GM12891 (cell line): ENCODE measurements around the gene EYS.

ENCODE experiments used
- POLR2A ChIP-seq: IDR thresholded peaks from 2 replicates; pipeline ENCODE4 v1.6.1; 2011; ENCODE audit warnings: low read depth, low read length, control low read depth
- POLR2AphosphoS5 ChIP-seq: IDR thresholded peaks from 2 replicates; pipeline ENCODE4 v1.6.1; 2011; ENCODE audit warnings: low read depth, low read length, control low read depth
- TAF1 ChIP-seq: IDR thresholded peaks from 2 replicates; pipeline ENCODE4 v1.6.1; 2011; ENCODE audit warnings: low read depth, low read length, control low read depth

DNA sequence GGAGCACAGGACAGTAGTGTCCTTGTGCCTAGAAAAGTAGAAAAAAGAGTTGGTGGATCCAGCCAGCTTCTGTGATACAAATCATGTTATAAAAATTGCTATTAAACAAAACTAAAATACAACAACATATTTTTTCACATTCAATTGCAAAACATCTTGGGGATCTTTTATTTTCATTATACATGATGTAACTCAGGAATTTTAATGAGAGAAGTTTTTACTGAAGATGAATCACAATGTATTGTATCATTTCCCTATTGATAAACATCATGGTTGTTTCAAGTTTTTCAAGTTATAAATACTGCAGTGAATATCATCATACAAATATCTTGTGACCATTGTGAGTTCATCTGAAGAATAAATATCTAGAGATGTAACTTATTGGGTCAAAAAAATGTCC, 1463.4 kb downstream of the EYS start:
- TF ChIP-seq POLR2AphosphoS5 (no peak), POLR2A (no peak), TAF1 (no peak)
